ENCODE results near the gene MIGA2. TPM values are rescaled to one million over a fixed set of nuclear protein-coding genes. Genes with fewer than 3 reads are reported as not detected.

Gene MIGA2
- total and polyA plus RNA-seq, 2 experiments from 2014 or later: 19.3 to 47.8 TPM

DNA sequence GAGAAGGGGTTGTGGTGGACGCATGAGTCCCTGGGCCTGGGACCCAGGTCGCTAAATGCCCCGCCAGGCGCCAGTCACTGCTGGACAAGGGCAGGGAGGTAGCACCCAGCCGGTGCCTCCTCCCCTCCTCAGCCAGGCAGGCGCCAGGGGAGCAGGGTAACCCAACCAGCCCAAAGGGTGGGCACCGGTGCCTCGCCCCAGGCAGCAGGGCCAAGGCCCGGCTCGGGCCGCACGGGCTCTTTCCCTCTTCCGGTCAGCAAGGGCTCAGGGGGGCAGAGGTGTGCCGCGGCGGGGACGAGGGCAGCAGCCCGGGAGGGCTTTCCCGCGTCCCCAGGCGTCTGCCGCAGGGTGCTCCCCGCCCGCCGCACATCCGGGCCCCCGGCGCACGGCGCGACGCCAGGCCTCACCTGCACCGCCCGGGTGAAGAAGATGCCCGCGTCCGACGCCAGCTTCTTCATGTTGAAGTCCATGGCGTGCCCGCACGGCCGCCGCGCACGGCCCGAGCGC lies 8.7 kb upstream of the MIGA2 start:
- H3K27me3 Mint-ChIP-seq (ENCODE audit: insufficient read depth, low read depth, poor library complexity): no peaks in the 10 kb centered on the region
- TF ChIP-seq CREB1 (CRISPR knock-in tag; IDR thresholded peaks at IDR 0.05; ENCODE audit: low read depth) (no peak), JUNB (IDR thresholded peaks at IDR 0.05; ENCODE audit: unreplicated experiment) (no peak), STAT1 (IDR thresholded peaks at IDR 0.05; ENCODE audit: unreplicated experiment) (no peak), ZNF114 (CRISPR knock-in tag; IDR thresholded peaks at IDR 0.05) (no peak), ETS1 (IDR thresholded peaks at IDR 0.05) (no peak), EZH2phosphoT487 (IDR thresholded peaks at IDR 0.05; ENCODE audit: unreplicated experiment) (no peak), ZNF331 (CRISPR knock-in tag; IDR thresholded peaks at IDR 0.05; ENCODE audit: low read depth) (no peak), EZH2 (IDR thresholded peaks at IDR 0.05; ENCODE audit: low read depth, unreplicated experiment) (no peak), NANOG (IDR thresholded peaks at IDR 0.05; ENCODE audit: borderline replicate concordance) (no peak), POLR2AphosphoS5 (IDR thresholded peaks at IDR 0.05; ENCODE audit: low read depth) (no peak)
- TF ChIP-seq, protein P1, sequence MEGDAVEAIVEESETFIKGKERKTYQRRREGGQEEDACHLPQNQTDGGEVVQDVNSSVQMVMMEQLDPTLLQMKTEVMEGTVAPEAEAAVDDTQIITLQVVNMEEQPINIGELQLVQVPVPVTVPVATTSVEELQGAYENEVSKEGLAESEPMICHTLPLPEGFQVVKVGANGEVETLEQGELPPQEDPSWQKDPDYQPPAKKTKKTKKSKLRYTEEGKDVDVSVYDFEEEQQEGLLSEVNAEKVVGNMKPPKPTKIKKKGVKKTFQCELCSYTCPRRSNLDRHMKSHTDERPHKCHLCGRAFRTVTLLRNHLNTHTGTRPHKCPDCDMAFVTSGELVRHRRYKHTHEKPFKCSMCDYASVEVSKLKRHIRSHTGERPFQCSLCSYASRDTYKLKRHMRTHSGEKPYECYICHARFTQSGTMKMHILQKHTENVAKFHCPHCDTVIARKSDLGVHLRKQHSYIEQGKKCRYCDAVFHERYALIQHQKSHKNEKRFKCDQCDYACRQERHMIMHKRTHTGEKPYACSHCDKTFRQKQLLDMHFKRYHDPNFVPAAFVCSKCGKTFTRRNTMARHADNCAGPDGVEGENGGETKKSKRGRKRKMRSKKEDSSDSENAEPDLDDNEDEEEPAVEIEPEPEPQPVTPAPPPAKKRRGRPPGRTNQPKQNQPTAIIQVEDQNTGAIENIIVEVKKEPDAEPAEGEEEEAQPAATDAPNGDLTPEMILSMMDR (conservative IDR thresholded peaks at IDR 0.05; ENCODE audit: low read depth in 2 of 2): no peak
- TF ChIP-seq, protein P2, sequence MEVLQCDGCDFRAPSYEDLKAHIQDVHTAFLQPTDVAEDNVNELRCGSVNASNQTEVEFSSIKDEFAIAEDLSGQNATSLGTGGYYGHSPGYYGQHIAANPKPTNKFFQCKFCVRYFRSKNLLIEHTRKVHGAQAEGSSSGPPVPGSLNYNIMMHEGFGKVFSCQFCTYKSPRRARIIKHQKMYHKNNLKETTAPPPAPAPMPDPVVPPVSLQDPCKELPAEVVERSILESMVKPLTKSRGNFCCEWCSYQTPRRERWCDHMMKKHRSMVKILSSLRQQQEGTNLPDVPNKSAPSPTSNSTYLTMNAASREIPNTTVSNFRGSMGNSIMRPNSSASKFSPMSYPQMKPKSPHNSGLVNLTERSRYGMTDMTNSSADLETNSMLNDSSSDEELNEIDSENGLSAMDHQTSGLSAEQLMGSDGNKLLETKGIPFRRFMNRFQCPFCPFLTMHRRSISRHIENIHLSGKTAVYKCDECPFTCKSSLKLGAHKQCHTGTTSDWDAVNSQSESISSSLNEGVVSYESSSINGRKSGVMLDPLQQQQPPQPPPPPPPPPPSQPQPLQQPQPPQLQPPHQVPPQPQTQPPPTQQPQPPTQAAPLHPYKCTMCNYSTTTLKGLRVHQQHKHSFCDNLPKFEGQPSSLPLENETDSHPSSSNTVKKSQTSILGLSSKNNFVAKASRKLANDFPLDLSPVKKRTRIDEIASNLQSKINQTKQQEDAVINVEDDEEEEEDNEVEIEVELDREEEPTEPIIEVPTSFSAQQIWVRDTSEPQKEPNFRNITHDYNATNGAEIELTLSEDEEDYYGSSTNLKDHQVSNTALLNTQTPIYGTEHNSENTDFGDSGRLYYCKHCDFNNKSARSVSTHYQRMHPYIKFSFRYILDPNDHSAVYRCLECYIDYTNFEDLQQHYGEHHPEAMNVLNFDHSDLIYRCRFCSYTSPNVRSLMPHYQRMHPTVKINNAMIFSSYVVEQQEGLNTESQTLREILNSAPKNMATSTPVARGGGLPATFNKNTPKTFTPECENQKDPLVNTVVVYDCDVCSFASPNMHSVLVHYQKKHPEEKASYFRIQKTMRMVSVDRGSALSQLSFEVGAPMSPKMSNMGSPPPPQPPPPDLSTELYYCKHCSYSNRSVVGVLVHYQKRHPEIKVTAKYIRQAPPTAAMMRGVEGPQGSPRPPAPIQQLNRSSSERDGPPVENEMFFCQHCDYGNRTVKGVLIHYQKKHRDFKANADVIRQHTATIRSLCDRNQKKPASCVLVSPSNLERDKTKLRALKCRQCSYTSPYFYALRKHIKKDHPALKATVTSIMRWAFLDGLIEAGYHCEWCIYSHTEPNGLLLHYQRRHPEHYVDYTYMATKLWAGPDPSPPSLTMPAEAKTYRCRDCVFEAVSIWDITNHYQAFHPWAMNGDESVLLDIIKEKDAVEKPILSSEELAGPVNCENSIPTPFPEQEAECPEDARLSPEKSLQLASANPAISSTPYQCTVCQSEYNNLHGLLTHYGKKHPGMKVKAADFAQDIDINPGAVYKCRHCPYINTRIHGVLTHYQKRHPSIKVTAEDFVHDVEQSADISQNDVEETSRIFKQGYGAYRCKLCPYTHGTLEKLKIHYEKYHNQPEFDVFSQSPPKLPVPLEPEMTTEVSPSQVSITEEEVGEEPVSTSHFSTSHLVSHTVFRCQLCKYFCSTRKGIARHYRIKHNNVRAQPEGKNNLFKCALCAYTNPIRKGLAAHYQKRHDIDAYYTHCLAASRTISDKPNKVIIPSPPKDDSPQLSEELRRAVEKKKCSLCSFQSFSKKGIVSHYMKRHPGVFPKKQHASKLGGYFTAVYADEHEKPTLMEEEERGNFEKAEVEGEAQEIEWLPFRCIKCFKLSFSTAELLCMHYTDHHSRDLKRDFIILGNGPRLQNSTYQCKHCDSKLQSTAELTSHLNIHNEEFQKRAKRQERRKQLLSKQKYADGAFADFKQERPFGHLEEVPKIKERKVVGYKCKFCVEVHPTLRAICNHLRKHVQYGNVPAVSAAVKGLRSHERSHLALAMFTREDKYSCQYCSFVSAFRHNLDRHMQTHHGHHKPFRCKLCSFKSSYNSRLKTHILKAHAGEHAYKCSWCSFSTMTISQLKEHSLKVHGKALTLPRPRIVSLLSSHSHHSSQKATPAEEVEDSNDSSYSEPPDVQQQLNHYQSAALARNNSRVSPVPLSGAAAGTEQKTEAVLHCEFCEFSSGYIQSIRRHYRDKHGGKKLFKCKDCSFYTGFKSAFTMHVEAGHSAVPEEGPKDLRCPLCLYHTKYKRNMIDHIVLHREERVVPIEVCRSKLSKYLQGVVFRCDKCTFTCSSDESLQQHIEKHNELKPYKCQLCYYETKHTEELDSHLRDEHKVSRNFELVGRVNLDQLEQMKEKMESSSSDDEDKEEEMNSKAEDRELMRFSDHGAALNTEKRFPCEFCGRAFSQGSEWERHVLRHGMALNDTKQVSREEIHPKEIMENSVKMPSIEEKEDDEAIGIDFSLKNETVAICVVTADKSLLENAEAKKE (CRISPR knock-in tag; IDR thresholded peaks at IDR 0.05): no peak
- TF ChIP-seq, protein P3, sequence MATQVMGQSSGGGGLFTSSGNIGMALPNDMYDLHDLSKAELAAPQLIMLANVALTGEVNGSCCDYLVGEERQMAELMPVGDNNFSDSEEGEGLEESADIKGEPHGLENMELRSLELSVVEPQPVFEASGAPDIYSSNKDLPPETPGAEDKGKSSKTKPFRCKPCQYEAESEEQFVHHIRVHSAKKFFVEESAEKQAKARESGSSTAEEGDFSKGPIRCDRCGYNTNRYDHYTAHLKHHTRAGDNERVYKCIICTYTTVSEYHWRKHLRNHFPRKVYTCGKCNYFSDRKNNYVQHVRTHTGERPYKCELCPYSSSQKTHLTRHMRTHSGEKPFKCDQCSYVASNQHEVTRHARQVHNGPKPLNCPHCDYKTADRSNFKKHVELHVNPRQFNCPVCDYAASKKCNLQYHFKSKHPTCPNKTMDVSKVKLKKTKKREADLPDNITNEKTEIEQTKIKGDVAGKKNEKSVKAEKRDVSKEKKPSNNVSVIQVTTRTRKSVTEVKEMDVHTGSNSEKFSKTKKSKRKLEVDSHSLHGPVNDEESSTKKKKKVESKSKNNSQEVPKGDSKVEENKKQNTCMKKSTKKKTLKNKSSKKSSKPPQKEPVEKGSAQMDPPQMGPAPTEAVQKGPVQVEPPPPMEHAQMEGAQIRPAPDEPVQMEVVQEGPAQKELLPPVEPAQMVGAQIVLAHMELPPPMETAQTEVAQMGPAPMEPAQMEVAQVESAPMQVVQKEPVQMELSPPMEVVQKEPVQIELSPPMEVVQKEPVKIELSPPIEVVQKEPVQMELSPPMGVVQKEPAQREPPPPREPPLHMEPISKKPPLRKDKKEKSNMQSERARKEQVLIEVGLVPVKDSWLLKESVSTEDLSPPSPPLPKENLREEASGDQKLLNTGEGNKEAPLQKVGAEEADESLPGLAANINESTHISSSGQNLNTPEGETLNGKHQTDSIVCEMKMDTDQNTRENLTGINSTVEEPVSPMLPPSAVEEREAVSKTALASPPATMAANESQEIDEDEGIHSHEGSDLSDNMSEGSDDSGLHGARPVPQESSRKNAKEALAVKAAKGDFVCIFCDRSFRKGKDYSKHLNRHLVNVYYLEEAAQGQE (IDR thresholded peaks at IDR 0.05; ENCODE audit: unreplicated experiment): no peak
- Histone ChIP-seq H3K9me2 (ENCODE audit: insufficient read depth) (no peaks in the 10 kb centered on the region), H3K4me3 (peak overlapping the region; percentile 78), H3K27ac (ENCODE audit: low read depth) (no peak overlapping the region), H3K79me2 (replicated peaks; ENCODE audit: insufficient read depth) (peaks cover 41% of the 10 kb centered on the region), H4K20me1 (replicated peaks; ENCODE audit: insufficient read depth) (peaks cover 19% of the 10 kb centered on the region), H3K36me3 (ENCODE audit: insufficient read depth) (no peaks in the 10 kb centered on the region), H2AFZ (no peak overlapping the region), H3K27me3 (ENCODE audit: insufficient read depth) (no peaks in the 10 kb centered on the region), H3K4me2 (peak overlapping the region; percentile 79), H3K4me1 (ENCODE audit: insufficient read depth) (peaks cover 9% of the 10 kb centered on the region), H3F3A (replicated peaks; ENCODE audit: low read depth) (no peaks in the 10 kb centered on the region)
- peak; percentile 71 for DNase-seq (ENCODE audit: low spot score)
- H3K27ac Mint-ChIP-seq: no peak overlapping the region
- H3K36me3 Mint-ChIP-seq (ENCODE audit: low read depth): no peaks in the 10 kb centered on the region; the same call in 2 of the 3 replicates
- no peaks in the 10 kb centered on the region for H3K9me3 Mint-ChIP-seq
- ATAC-seq: peak; percentile 36
- peak overlapping the region; percentile 78 for H3K4me3 Mint-ChIP-seq
- H3K4me1 Mint-ChIP-seq: peaks cover 27% of the 10 kb centered on the region
